ENCODE data around the gene TESK2.
"Not testable (repeated sequence)": the region's sequence is repeated elsewhere in the genome, so short reads cannot be mapped to it uniquely, and the experiment has no call there.

TESK2 gene

DNA sequence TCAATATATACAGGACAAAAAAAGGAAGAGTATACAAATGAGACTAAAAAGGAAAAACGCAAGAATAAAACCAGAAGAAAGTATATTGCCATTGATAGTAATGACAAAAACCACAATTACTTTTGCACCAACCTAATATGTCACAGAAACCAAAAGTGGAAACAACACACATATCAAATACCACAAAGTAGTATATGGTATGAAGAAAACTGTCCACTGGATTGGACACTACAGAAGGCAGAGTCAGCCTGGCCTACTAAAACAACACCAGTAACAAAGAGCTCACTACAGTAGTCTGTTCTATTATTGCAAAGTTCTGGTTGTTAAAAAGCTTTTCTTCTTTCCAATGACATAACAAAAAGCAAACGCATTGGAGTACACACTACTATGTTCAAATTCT lies 17.7 kb downstream of the TESK2 start:
- no peak for DNase-seq

- no peak for DNase-seq
These were observed 20.6 kb downstream of the TESK2 start for GRCh38 chr1:45470306-45470798.

DNA sequence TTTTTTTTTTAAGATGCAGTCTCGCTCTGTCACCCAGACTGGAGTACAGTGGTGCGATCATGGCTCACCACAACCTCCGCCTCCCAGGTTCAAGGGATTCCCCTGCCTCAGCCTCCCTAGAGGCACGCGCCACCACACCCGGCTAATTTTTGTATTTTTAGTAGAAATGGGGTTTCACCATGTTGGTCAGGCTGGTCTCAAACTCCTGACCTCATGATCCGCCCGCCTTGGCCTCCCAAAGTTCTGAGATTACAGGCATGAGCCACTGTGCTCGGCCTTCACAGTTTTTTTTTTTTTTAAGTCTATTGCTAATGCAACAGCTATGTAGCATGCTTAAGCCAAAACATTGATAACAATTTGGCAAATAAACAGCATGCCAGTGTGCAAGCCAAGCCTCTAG lies 23.6 kb downstream of the TESK2 start:
- DNase-seq: not testable (repeated sequence)

- DNase-seq: no peak
These were observed 25.7 kb downstream of the TESK2 start for GRCh38 chr1:45465277-45465676.

DNA sequence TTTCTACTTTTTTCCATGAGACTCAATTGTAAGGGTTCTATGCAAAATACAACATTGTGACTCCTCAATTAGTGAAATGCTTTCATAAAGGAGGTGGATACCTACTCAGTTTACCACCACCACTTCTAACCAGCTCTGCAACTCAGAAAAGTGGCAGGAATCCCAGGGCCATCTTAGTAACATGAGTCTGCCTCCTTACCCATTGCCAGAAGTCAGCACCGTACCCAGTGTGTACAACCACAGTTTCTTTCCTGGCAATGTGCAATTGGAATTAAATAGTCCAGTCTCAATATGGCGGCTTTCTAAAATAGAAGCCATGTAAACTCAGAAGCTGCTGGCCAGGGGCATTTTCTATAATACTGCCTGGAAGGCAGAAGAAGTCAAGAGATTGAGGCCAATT lies 32.1 kb downstream of the TESK2 start:
- DNase-seq: no peak

DNA sequence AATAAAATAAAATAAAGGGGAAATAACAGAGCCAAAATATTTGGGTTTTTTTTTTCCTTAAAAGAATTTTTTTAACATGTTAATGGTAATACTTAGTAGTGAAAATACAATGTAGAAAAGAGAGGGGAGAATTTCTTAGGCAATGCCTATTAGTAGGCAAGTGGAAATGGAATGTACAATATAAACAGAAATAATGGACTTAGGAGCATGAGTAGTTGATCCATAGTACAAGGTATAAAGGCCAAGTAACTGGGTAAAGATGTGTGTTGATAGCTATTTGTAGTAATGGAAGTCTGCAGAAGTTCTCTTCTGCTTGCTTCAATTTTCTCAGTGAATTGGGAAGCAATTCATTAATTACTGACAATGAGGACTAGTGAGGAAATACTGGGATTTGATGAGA lies 34.4 kb downstream of the TESK2 start:
- DNase-seq: no peak

- DNase-seq: no peak
These were observed 35.8 kb downstream of the TESK2 start for GRCh38 chr1:45455162-45455561.

GRCh38 chr1:45454464-45454863 lies 36.5 kb downstream of the TESK2 start:
- no peak for DNase-seq

- no peak for DNase-seq
These were observed 38.5 kb downstream of the TESK2 start for GRCh38 chr1:45452503-45452902.

- no peak for DNase-seq
These were observed 42.6 kb downstream of the TESK2 start for GRCh38 chr1:45448357-45448756.

- no peak for DNase-seq
These were observed 43.9 kb downstream of the TESK2 start for GRCh38 chr1:45446950-45447672.

DNA sequence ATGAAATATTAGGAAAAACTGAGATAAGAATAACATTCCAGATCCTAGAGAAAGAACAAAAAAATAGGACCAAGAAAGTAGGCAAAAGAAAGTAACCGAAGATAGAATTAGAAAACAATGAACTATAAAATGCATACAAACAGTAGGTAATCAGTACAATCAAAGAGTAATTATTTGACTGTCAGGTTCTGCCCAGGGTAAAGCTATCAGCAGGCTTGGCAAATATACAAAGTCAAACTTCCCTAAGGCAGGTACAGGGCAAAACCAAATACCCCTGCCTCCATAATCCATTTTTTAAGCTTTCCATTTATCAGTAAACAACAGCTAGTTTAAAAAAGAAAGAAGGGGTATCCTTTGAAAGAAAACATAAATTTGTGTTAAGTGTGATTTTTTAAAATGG lies 44.4 kb downstream of the TESK2 start:
- DNase-seq: no peak

DNA sequence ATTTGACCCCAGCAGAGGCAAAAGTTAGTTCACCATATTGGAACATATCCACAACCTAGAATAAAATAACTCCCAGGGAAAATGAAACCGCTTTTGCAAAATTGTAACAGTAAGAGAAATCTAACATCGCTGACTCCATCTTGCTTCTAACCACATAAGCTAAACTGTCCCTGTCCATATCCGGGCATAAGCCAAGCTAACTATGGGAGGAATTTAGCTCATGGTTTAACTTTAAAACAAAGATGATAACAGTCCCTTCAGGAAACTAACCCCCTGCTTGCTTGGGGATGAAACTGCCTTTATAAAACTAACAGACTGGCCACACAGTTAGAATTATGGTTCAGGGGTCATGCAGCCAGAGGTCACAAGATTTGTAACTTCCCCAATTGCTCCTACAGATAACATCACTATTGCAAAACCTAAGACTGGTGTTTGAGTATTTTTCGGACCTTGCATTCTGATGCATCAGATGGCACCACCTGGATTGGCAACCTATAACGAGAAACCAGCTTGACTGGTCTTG lies 46.3 kb downstream of the TESK2 start:
- DNase-seq: no peak

DNA sequence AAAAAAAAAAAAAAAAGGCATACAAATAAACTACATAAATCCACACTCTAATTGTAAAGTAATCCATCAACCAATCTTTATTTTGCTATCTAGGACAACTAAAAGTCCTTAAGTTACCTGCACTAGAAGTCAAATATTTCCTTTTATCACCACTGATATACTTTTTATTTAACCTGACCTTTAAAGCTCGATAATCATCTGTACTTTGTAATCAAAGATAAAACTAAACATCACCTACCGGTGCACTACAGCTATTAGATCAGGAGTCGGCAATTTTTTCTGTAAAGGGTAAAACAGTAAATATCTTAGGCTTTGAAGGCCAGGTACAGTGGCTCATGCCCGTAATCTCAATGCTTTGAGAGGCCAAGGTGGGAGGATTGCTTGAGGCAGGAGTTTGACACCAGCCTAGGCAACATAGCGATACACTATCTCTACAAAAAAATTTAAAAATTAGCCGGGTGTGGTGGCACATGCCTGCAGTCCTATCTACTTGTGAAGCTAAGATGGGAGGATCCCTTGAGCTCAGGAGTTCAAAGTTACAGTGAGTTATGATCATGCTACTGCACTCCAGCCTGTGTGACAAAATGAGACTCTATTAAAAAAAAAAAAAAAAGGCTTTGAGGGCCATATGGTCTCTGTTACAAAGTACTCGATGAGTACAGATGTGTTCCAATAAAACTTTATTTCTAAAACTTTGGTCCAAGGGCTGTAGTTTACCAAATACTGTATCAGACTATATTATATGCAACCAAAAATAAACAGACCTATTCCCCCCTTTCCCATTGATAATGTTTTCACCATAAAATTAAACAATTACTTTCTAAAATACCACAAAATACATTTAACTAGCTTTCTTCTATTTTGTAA lies 47.1 kb downstream of the TESK2 start:
- DNase-seq: no peak

DNA sequence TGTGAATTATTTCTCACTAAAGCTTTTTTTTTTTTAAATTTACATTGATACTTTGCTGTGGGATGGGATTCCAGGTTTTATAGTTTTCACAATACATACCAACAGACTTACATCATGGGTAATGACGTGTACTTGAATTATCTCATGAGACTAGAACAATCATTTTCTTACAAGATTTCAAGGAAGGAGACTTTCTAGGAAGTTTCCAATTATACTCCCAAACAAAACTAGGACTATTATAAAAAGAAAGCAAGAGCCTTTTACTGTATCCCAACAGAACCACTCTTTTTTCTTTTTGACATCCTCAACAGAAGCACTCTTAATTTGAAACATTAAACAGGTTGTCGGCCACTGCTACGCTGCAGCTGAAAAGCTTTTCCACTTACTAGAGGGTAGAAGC lies 48.7 kb downstream of the TESK2 start:
- DNase-seq: no peak

DNA sequence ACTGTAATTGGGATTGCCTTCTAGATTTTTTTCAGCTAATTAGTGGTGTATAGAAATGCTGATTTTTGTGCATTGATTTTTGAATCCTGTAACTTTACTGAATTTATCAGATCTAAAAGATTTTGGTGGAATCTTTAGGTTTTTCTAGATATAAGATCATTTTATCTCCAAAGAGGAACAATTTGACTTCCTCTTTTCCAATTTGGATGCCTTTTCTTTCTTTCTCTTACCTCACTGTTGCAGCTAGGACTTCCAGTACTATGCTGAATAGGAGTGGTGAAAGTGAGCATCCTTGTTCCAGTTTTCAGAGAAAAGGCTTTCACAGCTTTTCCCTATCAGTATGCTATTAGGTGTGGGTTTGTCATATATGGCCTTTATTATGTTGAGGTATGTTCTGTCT lies 53.6 kb downstream of the TESK2 start:
- no peak for DNase-seq

- no peak for DNase-seq
These were observed 60.5 kb downstream of the TESK2 start for GRCh38 chr1:45430490-45430889.

GRCh38 chr1:45429561-45430159 lies 61.3 kb downstream of the TESK2 start:
- no peak for DNase-seq

- no peak for DNase-seq
These were observed 66.9 kb downstream of the TESK2 start for GRCh38 chr1:45423906-45424678.

DNA sequence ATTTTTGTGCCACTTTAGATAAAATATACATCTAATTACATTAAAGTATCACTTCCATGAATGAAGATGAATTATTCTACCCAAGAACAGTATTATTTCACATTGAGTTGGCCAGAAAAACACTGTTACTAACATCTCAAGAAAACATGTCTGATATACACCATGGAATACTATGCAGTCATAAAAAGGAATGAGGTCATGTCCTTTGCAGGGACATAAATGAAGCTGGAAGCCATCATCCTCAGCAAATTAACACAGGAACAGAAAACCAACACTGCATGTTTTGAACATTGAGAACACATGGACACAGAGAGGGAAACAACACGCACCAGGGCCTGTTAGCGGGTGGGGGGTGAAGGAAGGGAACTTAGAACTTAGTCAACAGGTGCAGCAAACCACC lies 69.0 kb downstream of the TESK2 start:
- no peak for DNase-seq

DNA sequence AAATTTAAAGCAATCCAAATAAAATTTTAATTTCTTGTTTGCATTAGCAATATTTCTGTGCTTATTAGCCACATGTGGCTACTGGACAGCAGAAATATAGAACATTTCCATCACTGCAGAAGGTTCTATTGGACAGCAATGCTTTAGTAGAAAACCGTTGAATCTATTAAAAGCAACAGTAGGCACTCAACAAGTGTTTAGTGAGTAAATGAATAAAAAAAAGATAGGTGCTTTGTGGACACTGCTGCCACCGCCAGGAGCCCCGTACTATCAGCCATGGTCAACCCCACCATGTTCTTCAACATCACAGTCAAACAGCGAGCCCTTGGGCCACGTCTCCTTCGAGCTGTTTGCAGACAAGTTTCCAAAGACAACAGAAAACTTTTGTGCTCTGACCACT lies 76.2 kb downstream of the TESK2 start:
- DNase-seq: no peak

DNA sequence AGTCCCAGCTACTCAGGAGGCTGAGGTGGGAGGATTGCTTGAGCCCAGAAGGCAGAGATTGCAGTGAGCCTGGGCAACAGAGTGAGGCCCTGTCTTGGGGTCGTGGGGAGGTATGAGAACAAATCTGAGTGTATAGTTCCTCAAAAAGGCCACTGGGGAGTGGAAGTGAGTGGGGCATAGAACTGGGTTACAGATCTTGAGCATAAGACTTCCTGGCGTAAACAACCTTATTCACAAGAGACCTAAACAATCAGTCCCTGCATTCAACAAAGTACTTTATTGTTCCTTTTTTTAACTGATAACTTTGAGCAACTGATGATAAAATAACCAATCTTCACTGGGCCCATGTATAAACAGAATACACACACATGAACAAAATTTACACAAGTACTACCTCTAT lies 78.1 kb downstream of the TESK2 start:
- DNase-seq: no peak

DNA sequence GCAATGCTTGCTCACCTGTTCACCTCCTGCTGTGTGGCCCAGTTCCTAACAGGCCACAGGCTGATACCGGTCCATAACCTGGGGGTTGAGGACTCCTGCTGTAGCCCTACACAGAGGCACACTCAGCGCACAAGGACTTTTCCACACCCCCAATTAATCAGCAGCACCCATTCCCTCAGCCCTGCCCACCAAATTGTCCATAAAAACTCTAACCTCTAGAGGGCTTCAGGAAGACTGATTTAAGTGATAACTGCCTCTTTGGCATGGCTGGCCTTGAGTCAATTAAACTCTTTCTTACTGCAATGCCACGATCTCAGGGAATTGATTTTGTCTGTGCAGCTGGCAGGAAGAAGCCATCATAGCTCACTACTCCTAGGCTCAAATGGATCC lies 79.5 kb downstream of the TESK2 start:
- DNase-seq: no peak

Data from NCI-H1105 (cell line).